Inflammatory macrophage (primary cell): ENCODE data around the gene KCNK4.

Source experiments
- DNase-seq, 2 donors: peaks; one replicate each; pipeline ENCODE4 v3.0.0-alpha.2; 2020 to 2022

The KCNK4 gene

DNA sequence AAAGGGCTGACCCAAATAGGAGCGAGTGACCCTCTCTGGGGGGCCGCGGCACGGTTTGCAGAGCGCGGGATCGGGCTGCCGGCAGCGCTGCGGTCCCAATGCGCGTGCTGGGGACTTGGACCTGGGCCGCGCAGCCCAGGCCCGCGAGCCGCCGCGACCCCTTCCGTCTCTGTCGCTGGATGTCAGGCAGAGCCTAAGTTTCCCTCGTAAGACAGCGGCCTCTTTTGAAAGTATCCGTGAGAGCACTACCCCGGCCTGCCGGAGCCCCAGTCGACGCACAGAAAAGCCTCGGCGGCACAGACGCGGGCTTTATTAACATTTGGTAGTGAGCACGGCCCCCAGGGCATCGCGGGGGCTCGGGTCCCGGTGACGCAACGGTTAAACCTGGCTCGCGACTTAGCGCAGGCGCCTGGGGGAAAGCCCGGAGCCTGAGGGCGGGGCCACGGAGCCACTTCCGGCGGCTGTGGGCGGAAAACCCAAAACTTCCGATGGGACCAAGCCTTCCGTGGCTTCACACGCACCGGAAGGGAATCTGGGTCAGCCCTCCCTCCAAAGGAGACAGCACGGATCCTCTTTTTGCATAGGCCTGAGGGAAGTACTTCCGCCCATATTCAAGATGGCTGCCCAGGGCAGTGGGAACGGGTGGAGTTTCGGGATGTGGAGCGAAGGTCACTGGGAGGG lies 21.4 kb upstream of the KCNK4 start:
- DNase-seq, result peak; percentile 100

DNA sequence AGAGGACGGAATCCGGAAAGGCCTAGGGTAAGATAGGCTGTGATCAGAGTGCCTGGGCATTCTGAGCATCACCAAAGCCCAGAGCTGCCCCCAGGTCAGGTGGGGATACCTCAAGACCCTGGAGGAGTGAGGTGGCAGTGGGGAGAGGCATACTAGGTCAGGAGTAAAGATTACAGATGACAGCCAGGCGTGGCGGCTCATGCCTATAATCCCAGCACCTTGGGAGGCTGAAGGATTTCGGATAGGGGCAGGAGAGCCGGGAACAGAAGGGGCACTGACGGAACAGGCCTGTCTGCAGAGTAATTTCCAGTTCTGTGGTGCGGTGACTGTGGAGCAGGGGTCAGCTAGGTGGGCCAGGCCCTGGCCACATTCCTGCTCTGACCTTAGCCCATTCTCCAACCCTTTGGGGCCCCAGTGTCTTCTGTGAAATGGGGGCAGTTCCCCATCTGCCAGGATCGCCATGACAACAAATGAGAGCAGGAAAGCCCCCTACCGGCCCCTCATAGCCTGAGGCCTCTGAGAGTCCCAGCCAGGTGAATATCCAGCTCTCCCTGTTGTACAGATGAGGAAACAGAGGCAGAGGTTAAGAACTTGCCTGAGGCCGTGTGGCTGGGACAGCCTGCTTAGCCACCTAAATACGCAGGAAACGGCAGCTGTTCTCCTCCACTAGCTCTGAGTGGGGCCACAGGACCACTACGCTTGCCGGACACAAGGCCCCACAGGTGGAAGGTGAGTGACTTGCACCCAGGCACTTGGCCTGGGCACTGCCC lies 15.9 kb upstream of the KCNK4 start:
- no peak for DNase-seq

DNA sequence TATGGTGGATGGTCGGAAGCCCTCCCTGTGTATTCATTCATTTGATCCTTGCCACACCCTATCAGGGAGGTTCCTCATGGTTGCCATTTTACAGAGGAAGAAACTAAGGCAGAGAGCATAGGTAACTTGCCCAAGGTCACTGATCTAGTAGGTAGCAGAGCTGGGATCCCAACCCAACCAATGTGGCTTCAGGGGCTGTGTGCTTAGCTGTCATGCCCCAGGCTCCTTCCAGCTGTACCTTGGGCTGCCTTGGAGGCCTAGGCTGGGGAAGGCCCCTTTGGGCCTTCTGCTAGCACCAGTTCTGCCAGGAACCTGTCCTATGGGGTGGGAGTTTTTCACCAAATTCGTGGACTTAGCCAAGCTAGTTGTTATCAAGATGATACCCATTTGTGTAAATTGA lies 15.3 kb upstream of the KCNK4 start:
- no peak for DNase-seq

DNA sequence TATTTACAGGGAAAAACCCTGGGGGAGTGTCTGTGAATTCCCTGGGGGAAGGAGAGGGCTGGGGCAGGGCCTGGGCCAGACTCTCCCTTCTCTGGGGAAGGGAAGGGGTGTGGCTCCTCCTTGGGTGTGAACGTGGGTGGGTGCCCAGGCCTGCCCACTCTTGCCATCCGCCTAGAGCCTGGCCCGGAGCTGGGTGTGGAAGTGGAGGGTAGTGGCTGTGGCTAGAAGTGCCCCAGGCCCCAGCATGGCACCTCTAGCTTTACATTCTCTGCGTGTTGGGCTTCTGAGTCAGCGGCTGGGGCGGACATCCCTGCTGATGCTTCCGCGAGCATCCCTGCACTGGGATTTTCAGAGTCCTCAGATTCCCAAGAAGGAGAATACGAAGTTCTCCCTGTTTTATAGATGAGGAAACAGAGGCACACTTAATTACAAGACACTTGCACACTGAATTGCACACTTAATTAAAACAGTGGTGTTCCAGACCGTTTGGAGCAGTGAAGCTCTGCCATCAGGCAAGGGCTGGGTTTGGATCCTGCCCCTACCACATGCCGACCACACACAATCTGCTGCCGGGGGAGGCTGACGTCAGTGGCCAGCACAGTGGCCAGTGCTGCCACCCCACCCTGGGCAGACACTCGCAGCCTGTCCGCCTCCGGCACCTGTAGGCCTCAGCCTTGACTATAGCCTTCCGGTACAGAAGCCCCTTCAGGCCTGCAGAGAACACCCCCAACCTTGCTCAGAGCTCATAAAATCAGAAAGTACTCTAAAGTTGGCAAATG lies 14.3 kb upstream of the KCNK4 start:
- peak in 1 of 2 donors; percentile 18 for DNase-seq

DNA sequence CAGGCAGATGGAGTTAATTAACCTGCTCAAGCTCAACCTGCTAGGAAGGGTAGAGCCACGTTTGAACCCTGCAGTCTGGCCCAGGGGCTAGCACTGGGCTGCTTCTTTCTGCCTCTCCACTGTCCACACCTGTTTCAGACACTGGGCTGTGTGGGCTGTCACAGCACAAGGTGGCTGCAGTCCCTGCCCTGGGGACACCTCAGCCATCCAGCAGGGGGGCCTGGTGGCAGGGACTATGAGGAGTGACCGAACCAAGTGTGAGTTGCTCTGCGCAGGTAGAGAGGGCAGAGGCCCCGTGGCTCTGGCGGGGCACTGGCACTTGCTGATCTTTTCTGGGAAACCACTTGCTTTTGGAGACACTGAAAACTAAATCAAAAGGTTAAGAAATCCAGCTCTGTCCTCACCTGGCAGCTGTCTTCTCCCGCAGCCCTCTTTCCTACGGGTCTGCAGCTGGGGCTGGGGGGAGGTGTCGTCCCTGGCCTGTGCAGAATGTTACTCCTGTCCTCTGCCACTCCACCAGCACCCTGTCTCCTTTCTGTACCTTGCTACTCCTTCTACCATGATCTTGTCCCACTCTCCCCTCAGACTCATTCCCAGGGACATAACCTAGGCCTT lies 12.4 kb upstream of the KCNK4 start:
- no peak for DNase-seq

DNA sequence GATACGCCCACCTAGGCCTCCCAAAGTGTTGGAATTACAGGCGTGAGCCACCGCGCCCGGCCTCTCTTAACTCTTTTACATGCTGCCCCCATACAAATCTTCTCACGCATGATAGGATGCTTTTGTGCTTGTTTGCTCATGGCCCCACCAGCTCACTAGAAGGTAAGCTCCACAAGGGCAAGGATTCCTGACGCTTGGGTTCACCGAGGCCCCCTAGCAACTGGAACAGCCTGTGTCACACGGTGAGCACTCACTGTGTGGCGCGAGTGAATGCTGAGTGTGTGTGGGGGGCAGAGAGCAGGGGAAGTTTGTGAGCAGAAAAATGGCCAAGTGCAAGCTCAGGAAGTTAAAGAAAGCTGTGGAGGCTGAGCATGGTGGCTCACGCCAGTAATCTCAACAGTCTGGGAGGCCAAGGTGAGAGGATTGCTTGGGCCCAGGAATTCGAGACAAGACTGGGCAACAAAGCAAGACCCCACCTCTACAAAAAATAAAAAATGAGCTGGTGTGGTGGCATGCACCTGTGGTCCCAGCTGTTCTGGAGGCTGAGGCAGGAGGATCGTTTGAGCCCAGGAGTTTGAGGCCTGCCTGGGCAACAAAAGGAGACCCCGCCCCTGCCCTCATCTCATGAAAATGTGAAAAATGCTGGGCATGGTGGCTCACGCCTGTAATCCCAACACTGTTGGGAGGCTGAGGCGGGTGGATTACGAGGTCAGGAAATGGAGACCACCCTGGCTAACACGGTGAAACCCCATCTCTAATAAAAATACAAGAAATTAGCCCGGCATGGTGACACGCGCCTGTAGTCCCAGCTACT lies 8.9 kb upstream of the KCNK4 start:
- no peak for DNase-seq

DNA sequence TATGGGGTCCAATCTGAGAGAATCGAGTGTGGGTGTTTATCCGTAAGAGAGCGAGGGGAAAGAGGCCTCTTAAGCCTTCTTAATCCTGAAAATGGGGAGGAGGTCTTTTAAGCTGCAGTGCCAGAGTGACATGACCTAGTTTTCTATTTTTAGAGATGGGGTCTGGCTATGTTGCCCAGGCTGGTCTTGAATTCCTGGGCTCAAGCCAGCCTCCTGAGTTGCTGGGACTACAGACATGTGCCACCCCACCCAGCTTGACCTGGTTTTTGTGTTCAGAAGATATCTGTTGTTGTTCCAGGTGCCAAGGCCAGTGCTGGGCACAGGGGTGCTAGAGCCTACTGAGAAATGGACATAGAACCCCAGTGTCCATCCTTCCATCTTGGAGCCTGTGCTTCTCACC lies 8.0 kb upstream of the KCNK4 start:
- DNase-seq, result no peak

DNA sequence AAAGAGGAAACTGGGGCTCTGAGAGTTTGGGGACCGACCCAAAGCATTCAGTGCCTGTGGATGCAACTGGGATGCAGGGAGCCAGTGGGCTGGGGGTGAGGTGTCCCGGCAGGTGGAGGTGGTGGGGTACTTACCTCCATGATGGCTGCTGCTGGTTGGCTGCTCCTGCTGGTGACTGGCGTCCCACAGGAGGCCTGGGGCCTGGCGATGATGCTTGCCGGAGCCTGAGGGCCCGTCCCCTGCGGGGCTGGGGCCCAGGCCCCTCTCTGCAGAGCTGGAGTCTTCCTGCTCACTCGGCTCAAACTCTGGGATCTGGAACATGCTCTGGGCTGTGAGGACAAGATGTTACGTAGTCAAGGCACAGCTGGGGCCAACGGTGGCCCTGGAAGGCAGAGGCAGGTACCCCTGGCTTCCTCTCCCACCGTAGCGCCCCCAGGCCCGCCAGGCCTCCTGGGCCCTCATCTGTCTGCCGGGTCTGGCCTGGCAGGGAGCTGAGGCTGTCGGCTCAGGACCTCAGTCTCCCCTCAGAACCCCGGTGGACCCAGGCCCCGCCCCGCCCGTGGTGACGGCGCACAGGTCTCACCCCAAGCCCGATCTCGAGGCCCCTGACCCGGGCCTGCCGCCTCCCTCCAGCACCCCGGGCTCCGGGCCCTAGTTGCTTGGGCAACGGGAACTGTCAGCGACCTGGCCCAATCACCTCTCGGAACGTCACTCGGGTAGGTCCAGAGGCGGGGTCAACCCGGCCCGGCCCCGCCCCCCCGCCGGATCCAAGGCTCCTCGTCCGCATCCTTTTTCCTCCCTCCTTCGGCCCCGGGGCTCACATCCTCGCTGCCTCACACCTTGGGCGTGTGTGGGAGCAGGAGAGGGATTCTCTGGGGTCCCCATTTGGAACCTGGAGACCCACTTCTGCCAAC lies 6.8 kb upstream of the KCNK4 start, which contains the start of gene BAD:
TSS of gene BAD (minus strand) at position 618 of the 914 bp plus-strand sequence. CDS start at position 321, 297 bp downstream.
- DNase-seq, result peak; percentile 92 to 94

DNA sequence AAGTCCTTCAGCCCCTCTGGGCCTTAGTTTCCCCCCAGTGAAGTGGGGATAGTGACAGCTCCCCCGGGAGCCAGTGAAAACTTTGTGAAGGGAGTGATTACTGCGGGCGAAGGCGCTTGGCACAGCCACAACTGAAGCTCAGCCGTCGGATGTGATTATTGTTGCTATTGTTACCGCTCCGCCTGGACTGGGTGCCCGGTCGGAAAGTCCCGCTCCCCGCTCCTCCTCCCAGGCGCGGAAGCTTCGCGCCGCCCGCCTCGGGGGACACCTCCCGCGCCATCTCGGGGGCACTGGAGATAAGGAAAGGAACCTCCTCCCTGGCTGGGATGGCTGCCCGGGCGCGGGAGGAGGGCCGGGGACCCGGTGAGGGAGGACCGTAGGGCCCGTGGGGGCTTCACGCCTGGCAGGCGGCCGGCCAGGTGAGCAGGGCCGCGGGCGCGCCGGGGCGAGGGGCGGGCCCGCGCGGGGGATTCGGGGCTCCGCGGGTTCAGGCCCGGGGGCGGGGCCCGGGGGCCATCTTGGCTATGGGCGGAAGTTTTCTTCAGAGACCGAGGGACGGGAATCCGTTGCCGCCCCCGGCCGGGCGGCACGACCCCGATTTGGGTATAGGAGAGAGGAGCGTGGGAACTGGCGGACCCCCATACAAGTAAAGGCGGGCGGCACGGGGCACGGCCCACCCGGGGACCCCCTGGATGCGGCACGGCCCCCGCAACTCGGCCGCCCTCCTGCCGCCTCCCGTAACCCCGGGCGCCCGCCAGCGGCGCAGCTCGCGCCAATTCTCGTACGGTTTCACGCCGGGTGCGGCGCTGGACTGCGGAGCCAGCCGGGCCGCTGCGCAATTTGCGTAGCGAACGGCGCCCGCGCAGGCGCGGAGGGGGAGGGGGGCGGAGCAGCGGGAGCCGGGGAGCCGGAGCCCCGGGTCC lies 5.9 kb upstream of the KCNK4 start, which contains the start of gene GPR137:
TSS of gene GPR137 (plus strand) at position 887 of the 923 bp plus-strand sequence. CDS start 677 bp downstream, outside the sequence.
- peak; percentile 75 to 81 for DNase-seq

DNA sequence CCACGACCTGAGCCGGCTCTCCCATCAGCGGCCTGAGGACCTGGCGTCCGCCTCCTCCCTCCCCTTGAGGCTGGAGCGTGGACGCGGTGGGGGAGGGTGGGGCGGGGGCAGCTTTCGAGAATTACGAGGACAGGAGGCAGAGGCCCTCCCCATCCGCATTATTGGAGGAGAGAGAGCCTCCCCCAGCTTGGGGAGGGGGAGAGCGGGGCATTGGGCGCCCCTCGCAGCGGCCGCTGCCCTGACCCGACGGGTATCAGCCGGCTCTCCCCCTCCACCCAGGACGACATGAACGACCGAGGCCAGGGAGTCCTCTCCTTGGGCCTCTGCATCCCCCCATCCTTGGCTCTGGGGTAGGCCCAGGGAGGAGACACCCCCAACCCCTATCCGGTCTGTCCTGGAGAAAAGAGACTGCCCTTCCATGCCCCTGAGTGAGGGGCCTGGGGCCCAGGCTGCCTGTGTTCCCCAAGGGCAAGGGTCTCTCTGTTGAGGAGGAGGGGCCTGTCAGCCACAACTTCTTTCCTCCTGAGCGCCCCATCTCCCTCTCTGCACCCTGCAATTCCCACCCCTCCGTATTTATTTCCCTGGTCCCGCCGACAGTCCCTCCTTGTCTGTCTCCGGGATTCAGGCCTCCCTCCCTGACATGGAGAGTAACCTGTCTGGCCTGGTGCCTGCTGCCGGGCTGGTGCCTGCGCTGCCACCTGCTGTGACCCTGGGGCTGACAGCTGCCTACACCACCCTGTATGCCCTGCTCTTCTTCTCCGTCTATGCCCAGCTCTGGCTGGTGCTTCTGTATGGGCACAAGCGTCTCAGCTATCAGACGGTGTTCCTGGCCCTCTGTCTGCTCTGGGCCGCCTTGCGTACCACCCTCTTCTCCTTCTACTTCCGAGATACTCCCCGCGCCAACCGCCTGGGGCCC lies 5.0 kb upstream of the KCNK4 start:
- DNase-seq, result no peak

DNA sequence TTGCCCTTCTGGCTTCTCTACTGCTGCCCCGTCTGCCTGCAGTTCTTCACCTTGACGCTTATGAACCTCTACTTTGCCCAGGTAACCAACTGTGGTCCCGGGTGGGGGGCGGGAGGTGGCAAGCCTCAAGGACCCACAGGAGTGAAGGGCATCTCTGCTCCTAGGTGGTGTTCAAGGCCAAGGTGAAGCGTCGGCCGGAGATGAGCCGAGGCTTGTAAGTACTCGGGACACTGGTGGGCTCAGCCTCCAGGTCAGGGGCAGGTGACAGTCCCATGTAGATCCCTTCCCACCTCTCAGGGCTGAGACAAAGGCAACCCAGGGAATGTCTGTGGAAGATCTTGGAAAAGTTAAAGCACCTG lies 4.3 kb upstream of the KCNK4 start:
- DNase-seq, result no peak

DNA sequence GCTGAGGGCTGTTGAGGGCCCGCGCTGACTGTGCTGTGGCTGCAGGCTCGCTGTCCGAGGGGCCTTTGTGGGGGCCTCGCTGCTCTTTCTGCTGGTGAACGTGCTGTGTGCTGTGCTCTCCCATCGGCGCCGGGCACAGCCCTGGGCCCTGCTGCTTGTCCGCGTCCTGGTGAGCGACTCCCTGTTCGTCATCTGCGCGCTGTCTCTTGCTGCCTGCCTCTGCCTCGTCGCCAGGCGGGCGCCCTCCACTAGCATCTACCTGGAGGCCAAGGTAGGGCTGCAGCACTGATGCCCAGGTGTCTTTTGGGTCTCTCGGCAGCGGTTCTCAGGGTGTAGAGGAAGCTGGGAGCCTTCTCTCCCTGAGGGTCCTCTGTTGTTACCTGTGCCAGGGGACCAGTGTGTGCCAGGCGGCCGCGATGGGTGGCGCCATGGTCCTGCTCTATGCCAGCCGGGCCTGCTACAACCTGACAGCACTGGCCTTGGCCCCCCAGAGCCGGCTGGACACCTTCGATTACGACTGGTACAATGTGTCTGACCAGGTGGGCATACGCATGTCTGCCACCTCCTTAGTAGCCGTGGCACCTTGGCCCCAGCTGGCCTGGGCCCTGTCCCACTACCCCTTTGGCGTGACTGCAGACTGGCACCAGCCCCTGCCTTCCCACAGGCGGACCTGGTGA lies 3.3 kb upstream of the KCNK4 start:
- no peak for DNase-seq

DNA sequence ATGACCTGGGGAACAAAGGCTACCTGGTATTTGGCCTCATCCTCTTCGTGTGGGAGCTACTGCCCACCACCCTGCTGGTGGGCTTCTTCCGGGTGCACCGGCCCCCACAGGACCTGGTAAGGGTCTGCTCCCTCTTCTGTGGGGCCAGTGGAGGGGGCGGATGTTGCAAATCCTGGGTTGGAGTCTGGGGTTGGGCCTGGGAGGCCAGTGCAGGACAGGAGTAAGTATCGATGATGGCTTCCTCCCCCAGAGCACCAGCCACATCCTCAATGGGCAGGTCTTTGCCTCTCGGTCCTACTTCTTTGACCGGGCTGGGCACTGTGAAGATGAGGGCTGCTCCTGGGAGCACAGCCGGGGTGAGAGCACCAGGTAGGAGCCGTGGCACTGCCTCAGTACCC lies 2.8 kb upstream of the KCNK4 start:
- no peak for DNase-seq

DNA sequence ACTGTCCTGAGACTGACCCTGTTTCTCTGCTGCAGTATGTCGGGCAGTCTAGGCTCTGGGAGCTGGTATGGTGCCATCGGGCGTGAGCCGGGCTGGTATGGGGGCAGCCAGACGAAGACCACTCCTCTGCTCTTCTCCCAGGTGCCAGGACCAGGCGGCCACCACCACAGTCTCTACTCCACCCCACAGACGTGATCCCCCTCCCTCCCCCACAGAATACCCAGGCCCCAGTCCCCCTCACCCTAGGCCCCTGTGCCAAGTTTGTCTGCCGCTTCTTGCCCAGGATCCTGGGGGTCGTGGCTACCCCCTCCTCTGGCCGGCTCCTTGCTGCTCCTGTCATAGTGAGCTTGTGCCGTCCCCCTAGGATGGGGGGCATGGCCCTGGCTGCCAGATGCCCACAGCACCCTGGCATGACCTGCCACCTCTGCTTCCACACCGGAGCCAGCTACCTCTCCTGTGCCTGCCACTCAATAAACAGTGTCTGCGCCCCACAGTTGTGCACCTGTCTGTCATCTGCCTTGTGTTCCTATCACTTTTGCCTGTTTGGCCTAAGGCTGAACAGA lies 2.0 kb upstream of the KCNK4 start:
- no peak for DNase-seq

DNA sequence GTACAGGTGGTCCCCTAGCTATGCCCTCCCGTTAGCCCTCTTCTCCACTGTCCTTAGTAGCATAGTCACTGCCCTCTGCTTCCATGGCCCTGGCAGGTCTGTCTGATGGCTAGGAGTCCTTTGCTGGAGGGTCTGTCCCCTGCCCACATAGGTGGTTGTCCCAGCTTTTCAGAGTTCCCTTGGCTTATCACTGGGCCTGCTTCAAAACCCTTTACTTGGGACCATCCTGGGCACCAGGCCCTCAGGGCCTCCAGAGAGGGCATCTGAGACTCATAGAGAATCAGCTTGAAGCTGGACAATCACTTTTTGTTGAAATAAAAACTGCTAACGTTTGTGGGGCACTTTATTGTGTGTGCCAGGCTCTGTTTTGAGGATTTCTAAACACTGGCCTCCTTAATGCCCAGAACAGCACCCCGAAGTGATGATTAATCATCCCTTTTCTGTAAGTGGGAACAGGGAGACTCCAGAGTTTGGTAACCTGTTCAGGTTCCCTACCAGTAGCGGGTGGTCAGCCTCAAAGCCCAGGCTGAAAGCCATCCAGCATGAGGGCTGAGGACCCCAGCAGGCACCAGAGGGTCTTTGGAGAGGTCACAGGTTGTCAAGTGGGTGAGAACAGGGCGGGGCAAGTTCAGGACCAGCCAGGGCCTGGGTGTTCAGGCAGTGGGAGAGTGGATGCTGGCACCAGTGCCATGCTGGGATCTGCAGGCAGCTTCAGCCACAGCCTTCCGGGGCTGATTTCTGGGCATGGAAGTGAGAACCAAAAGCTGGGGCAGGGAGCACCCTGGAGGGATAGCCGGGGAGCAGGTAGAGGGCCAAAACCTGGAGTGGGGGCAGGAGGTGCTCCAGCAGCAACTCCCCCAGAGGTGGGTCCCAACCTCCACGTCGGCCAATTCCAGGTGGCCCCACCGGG lies 495 bp upstream of the KCNK4 start:
- DNase-seq, result no peak

DNA sequence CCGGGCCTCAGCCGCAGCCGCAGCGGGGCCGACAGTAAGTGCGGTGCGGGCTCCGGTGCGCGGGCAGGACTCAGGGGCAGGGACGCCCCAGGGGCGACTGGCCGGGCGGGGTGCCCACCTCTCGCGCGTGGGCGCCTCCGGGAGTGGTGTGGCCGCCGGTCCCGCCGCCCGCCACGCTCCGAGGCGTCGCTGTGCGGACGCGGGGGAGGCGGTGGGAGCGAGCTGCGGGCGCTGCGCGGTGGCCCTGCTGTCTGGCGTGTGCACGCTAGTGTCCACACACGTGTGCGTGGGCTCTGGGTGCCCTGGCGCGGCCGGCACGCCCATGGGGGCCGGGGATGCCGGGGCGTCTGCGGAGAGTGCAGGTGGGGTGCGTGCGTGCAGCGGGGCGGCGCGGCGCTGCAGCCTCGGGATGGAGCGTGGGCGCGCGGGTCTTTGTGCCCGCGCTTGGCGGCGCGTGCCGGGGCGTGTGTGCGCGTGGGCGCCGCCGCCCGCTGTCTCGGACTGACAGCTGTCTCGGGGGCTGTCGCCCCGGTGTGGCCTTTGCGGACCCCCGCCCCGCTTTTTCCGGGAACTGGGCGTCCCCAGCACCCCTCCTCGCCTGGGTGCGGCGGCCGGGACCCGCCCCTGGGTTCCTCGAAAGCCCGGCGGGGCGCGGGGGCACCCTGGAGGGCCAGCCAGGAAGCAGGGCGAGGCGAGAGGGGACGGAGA lies 804 bp downstream of the KCNK4 start:
- DNase-seq, result peak in 1 of 2 donors; percentile 4
